Mammary epithelial cell (primary cell): ENCODE data around the gene FBP2.

ENCODE experiments used
- EZH2 ChIP-seq: IDR thresholded peaks from 2 replicates; pipeline ENCODE4 v1.6.1; 2012; ENCODE audit warnings: low read length, inconsistent platforms, borderline replicate concordance
- TF ChIP-seq, protein P1 (sequence below), 2 donors: IDR thresholded peaks in 1 of 2; conservative IDR thresholded peaks in 1 of 2; 2 replicates each; pipeline ENCODE4 v1.5.1; 2011 to 2012; ENCODE audit warnings: inconsistent platforms in 2 of 2, low read length in 2 of 2, mild to moderate bottlenecking in 2 of 2, control low read depth in 1 of 2, low read depth in 1 of 2; ENCODE audit not compliant: insufficient read depth in 1 of 2; ENCODE audit errors: extremely low read depth in 1 of 2

DNA sequence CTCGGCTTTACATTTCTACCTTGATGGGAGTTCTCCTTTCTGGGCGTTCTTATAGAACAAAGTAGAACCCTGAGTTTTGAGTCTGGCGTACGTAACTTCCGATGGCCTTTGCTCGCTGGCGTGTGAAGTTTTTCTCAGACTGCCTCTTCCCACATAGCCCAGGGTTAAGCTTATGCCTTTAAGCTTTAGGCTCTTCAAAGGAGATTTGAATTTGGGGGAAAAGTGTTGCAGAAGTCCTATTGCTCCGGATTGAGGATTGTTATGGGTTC, 13.7 kb upstream of the FBP2 start:
- no peak for TF ChIP-seq EZH2
- TF ChIP-seq, protein P1, sequence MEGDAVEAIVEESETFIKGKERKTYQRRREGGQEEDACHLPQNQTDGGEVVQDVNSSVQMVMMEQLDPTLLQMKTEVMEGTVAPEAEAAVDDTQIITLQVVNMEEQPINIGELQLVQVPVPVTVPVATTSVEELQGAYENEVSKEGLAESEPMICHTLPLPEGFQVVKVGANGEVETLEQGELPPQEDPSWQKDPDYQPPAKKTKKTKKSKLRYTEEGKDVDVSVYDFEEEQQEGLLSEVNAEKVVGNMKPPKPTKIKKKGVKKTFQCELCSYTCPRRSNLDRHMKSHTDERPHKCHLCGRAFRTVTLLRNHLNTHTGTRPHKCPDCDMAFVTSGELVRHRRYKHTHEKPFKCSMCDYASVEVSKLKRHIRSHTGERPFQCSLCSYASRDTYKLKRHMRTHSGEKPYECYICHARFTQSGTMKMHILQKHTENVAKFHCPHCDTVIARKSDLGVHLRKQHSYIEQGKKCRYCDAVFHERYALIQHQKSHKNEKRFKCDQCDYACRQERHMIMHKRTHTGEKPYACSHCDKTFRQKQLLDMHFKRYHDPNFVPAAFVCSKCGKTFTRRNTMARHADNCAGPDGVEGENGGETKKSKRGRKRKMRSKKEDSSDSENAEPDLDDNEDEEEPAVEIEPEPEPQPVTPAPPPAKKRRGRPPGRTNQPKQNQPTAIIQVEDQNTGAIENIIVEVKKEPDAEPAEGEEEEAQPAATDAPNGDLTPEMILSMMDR (conservative IDR thresholded peaks at IDR 0.05 in 1 of 2, IDR thresholded peaks at IDR 0.05 in 1 of 2; ENCODE audit: extremely low read depth in 1 of 2, insufficient read depth in 1 of 2, low read depth in 1 of 2, low read length in 2 of 2) = no peak
